ENCODE measurements around the gene TEX12.
"Not testable (repeated sequence)": the region's sequence is repeated elsewhere in the genome, so short reads cannot be mapped to it uniquely, and the experiment has no call there.

Gene TEX12, protein sequence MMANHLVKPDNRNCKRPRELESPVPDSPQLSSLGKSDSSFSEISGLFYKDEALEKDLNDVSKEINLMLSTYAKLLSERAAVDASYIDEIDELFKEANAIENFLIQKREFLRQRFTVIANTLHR

DNA sequence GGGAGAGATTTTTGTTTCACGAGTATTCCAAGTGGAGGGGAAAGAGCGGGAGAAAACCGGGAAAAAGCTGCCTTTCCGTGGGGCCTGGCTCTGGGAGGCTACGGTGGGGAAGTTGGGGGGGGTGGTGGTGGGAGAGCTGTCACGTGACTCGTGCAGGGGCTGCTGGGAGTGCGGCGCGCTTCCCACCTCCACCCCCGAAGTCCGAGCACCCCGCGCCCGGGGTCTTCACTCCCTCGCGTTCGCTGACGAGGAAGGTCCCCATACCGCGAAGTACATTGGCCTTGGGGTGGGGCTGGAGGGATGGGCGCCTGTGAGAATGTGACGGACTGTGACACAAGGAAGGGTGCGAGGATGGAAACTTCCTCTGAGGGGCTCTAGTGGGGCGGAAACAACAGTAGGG is at the start of gene TEX12:
TEX12 (plus strand) TSS at position 228 of the 400 bp plus-strand sequence. CDS start 1,897 bp downstream, outside the sequence.
- DNase-seq (ENCODE audit: low read depth in 1 of 2, low spot score in 1 of 2), result no peak

DNA sequence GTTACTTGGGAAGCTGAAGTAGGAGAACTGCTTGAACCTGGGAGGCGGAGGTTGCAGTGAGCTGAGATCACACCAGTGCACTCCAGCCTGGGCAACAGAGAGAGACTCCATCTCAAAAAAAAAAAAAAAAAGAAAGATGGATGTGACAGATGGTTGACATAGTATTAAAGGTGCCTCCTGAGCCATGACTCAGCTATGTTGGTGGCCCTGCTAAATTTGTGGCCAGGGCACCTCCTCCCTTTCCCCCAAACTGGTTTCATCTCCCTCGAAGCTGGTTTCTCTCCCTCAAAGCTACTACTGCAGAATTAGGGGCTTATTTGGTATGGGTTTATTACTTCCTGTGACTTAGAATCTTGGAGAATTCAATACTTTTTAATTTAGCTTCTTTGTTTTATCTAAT is 49.0 kb upstream of the TEX12 start:
- no peak for DNase-seq (ENCODE audit: low read depth in 1 of 2, low spot score in 1 of 2)

DNA sequence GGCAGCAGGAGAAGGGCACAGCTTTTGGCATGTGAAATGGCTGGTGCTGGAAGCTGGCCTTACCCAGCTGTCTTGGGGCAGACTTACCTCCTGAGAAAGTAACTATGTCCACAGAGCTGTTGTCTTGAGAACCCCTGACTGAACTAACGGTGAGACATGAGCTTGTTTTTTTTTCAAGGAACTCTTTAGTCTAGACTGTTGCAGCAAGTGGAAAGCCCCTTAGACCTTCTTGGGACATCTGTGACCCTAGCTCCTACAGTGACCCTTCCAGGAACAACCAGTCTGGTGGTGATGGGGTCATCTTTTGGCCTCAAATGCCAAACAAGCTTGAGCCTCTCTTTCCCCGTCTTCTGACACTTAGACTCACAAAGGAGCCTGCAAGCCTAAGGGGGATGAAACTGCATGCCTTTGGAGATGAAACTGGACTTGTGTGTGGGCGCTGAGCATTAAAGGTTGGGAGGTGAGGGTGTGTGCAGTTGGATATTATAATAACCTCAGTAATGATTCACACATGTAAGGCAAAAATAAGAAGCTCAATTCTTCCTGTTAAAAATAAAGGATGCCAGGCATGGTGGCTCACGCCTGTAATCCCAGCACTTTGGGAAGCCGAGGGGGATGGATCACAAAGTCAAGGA is 45.1 kb upstream of the TEX12 start:
- no peak for DNase-seq (ENCODE audit: low read depth in 1 of 2, low spot score in 1 of 2)

DNA sequence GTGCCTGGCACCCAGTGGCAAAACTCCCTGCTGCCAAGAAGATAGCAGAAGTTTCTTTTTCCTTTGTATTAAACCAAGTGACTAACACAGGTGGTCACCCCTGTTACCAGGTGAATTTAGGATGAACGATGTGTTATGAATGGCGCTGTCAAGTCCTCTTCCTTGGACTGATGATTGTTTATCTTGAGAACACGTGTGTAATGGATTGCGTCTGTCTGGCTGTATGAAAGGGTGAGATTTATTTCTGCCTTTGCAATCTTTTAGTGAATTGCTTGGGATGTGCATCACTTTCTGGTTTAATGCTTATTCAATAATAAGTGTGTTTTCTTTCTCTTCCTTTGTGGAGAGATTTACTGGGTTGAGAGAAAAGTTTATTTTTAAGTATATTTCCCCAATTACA is 44.0 kb upstream of the TEX12 start:
- DNase-seq (ENCODE audit: low read depth in 1 of 2, low spot score in 1 of 2), result no peak

DNA sequence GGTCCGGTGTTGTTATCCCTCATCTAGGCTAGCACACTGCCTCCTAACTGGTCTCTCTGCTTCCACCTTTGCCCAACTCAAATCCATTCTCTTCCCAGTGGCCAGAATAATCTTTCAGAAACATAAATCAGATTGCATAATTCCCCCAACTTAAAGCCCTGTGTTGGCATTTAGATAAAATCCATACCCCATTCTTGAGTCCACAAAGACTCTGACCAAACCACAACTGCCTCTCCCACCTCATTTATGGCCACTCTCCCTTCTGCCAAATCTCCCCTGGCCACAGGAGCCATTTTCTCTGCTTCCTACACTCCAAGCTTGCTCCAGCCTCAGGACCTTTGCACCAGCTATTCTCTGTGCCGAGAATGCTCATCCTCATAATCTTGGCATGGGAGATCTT is 40.1 kb upstream of the TEX12 start:
- DNase-seq (ENCODE audit: low read depth in 1 of 2, low spot score in 1 of 2), result no peak

DNA sequence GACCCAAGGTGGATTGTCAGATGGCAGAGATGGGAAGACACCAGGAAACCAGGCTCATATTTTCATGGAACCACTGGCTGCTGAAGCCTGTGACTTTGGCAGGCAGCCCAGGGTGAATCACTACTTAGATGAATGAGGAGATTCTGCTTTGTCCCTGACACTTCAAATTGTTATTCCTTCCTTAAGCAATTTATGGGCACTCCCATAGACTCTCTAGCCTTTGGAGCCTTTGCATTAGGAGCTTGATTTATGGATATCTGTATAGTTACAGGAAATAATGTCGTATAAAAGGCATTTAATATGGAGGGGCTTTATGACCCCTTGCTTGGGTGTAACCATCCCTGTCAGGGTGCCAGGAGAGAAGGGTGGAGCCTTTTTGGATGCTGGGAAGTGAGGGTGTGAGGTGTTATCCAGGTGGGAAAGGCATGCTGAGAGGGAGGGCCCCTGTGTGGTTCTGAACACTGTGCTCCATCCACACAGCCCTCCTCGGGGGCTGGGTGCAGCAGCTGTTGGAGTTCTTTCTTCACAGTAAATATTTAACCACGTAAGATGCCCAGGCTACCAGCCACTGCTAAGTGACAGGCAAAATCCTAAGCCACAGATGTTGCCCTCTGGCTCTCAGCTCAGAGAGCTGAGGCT is 38.6 kb upstream of the TEX12 start:
- DNase-seq (ENCODE audit: low read depth in 1 of 2, low spot score in 1 of 2), result no peak

DNA sequence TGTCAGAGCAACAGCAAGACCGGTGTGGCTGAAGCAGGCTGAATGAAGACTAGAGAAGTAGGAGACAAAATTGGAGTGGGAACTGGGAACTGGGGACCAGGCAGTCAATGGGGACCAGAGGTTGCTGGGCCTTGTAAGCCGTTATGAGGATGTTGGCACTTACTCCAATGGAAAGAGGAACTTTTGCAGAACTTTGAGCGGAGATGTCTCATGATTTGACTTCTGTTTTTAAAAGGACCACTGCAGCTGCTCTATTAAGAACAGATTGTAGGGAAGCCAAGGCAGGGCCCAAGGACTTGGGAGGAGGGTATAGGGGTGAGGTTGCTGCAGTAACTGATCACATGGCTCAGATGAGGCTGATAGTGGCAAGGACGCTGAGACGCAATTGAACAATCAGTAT is 37.5 kb upstream of the TEX12 start:
- DNase-seq (ENCODE audit: low read depth in 1 of 2, low spot score in 1 of 2), result no peak

DNA sequence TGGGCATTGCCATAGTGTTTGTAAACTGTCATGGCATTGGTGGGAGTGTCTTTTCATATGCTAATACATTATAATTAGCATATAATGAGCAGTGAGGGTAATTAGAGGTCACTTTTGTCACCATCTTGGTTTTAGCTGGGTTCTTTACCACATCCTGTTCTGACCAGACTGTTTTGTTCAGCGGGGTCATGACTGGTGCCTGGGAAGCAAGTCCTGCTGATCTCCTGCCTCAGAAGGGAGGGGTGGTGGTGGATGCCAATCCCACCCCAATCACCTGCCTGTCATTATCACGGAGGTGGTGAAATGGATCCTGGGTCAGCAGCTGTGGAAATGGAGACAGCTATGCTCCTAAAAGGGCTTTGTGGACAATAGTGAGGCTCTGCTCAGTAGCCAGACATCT is 34.4 kb upstream of the TEX12 start:
- no peak for DNase-seq (ENCODE audit: low read depth in 1 of 2, low spot score in 1 of 2)

DNA sequence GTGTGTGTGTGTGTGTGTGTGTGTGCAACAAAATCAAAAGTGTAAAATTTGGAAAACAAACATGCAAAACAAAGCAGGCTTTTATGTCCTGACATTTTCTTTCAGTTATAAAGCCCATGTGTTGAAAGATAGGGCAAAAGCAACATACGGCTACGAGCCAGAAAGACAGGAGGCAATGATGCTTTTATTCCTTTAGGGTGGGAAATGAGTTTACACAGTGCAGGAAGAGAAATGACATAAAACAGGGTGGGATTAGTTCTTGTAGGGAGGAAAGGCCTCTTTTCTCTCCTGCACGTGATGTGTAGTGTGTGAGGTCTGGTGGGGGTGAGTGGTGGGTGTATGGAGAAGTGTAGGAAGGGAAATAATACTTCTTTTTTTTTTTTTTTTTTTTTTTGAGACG is 32.7 kb upstream of the TEX12 start:
- DNase-seq (ENCODE audit: low read depth in 1 of 2, low spot score in 1 of 2), result no peak

DNA sequence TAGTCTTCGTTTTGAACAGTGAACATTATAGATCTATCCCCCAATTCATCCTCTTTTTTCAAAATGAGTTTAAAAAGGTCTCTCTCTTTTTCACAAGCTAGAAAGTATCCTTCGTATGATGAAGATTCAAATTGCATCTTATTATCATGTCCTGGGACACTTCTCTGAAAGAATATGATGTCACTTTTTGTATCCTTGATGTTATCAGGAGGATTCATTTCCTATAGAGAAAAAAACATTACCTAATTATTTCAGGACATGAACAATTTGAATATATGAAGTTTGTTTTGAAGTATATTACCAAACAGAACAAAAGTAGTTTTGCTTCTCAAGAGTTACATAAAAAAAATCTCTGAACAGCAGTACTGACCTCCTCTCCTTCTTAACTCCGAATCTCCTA is 23.6 kb upstream of the TEX12 start:
- DNase-seq (ENCODE audit: low read depth in 1 of 2, low spot score in 1 of 2), result no peak

DNA sequence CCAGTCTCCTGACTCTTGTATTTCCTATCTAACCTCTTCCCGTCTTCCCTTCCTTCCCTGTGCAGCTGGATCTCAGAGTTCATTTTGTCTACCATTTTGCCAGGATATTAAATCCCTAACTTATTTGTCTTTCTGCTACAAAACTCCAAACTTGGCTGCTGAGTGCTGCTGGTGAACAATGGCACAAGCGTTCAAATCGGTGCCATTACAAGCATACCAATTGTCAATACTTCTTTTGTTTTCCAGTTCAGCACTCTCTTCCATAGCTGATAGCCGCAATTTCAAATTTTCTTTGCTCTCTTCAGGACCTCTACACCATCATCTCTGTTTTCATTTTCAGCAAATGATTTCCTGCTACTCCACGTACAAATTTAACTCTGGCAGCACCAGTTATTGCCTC is 16.7 kb upstream of the TEX12 start:
- DNase-seq (ENCODE audit: low read depth in 1 of 2, low spot score in 1 of 2), result no peak

DNA sequence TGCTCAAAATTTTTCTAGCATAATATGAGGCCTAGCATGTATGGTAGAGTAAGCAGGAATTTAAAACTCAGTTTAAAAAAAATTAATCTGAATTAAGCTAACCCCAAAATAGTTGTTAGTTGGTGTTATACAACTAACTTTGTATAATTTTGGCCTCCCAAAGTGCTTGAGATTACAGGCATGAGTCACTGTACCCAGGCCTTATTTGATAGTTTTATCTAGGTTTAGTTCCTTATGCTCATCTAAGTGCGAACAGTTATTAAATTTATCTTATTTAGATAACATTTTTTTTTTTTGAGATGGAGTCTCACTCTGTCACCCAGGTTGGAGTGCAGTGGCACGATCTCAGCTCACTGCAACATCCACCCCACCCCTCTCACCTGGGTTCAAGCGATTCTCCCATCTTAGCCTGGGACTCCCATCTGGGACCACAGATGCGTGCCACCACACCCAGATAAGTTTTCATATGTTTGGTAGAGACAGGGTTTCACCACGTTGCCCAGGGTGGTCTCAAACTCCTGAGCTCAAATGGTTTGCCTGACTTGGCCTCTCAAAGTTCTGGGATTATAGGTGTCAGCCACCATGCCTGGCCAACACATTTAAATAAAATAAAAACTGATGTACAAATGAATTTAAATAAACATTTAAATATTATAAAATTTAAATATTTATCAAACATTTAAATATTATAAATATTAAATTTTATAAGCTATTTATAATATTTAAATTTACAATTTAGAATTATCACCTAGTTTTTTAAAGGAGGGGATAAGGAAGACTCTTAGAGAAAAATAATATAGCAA is 10.8 kb upstream of the TEX12 start:
- no peak for DNase-seq (ENCODE audit: low read depth in 1 of 2, low spot score in 1 of 2)

DNA sequence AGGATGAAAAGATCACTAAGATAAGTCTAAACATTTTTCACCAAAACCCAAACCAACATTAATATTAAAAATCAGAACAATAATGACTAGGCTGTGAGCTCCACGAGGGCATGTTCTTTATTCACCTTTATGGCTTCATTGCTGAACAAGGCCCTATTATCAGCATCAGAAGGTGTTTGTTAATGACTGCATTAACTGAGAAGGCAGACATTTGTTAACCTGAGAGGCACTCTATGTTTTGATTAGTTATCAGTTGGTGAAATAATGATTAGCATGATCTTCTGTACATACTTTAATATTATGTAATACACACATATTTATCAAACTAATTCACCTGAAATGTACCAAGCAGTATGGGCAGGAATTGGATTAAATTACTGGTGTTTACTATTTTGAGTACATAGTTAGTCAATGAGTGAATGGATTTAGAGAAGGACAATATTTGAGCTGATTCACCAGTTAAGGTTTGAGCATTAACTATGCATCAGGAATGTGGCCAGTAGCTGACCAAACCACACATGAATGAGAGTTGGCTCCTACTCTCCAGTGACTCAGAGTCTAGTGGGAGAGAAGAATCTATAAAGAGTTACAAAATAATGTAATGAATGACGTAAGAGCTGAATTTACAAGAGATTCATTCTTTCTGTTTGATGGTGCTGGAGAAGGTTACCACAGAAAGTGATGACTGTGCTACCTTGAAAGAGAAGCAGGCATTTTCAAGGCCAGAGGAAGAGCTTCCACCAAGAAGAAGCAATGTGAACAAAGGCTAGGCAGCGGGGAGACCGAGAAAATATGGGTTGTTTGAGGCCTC is 10.0 kb upstream of the TEX12 start:
- no peak for DNase-seq (ENCODE audit: low read depth in 1 of 2, low spot score in 1 of 2)

DNA sequence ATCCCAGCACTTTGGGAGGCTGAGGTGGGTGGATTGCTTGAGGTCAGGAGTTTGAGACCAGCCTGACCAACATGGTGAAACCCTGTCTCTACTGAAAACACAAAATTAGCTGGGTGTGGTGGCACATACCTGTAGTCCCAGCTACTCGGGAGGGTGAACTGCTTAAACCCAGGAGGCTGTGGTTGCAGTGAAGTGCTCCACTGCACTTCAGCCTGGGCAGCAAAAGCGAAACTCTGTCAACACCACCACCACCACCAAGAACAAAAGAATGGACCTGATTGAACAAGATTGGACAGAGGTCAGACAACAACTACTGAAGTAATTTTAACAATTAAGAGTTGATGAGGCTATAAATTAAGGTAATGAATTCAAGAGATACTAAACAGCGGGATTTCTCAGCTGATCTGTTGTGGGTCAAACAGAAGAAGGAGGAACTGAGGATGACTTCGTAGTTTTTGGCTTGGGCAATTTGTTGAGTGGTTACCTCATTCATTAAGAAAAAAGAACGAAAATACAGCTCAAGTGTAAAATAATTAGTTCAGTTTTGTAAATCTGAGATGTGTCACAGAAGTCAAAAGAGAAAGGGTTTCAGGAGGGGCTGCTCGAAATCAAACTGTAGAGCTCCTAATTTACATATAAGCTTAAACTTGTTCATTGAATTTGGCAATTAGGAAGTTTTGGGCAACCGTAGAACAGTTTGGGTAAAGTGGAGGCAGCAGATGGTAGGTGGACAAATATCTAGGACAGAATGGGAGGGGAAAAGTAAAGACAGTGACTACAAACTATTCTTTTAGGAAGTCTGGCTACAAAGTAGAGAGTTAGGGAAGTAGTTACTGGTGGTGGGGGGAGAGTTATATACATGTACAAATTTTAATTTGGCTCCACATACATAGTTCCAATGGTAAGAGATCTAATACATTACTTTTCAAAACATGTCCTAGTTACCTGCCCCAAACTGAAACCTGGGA is 7.8 kb upstream of the TEX12 start:
- no peak for DNase-seq (ENCODE audit: low read depth in 1 of 2, low spot score in 1 of 2)

DNA sequence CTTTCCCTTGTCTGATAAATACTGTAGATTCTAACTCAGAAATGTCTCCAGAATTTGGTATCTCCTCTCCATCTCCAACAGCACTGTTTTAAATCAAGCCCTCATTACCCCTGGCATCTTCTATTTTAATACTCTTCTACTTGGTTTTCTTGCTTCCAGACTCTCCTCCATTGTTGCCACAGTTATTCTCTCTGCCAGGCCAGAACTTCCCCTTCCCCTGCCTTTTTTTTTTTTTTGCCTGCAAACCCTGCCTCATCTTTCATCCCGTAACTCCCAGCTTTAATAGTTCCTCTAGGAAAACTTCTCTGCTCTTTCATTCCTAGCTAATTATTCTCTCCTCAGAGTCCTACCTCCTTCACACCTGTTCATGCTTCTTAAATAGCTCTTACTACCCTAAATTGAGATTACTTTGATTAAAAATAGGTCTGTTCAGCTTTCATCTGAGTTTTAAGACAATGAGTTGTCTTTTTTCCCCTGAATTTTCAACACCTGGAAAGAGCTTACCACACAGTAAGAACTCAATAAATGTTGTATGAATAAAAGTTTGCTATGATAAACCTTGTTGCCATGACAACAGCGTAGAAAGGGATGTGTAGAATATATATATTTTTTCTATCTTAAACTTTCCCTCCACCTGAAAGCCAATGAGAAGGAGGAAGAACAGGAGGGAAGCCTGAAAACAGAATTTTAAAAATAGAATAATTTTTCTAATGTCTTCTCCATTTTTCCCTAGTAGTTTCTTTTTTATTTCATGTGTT is 6.9 kb upstream of the TEX12 start:
- DNase-seq (ENCODE audit: low read depth in 1 of 2, low spot score in 1 of 2), result no peak

DNA sequence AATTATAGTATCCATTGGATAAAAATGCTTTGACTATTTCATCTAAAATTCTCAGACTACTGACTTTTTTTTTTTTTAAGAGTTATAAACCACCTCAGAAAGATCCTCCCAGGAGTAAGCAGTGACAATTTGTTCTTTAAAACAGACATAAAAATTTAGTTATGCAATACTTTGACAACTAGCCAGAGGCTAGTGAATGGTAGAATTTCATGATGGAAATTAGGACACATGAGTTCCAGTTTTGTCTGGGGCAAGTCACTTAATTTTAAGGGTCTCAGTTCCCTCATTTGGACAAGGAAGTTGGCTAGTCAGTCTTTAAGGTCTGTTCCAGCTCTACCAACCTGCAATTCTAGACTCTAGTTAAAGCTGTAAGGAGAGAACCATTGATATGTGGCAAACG is 6.2 kb upstream of the TEX12 start:
- no peak for DNase-seq (ENCODE audit: low read depth in 1 of 2, low spot score in 1 of 2)

DNA sequence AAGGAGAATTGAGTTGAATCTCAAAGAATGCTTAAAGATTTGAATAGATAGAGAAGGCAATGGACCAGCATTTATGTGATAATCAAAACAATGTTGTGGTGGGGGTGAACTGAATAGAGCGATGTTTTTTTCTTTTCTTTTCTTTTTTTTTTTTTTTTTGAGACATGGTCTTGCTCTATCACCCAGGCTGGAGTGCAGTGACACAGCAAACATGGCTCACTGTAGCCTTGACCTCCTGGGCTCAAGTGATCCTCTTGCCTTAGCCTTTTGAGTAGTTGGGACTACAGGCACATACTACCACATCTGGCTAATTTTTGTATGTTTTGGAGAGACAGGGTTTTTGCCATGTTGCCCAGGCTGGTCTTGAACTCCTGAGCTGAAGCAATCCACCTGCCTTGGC is 5.0 kb upstream of the TEX12 start:
- not testable (repeated sequence) for DNase-seq (ENCODE audit: low read depth in 1 of 2, low spot score in 1 of 2)

DNA sequence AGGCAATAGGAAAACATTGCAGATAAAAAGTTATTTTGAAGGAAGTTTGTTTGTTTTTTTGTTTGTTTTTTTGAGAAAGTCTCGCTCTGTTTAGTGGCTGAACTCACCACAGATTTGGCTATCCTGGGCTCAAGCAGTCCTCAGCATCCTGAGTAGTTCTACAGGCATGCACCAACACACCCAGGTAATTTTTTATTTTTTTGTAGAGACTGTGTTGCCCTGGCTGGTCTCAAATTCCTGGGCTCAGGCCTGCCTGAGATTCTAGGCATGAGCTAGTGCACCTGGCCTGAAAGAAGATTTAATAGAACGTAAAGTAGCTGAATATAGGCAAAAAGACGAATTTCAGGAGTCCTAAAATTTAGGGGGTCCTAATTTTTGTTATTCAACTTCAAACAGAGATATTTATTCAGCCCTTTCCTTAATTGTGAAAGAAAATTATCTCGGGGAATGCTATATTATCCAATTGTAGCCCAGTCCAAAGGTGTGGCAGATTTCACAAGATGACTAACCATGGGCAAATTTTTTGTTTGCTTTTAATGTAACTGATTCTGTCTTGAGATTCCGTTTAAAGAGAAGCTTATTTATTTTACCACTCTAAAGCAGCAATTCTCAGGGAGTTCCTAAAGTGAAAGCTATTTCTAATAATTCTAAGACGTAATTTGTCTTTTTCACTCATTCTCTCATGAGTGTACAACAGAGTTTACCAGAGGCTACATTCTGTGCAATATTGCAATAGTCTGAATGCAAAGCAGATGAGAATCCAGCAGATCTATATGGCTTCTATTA is 4.2 kb upstream of the TEX12 start:
- DNase-seq (ENCODE audit: low read depth in 1 of 2, low spot score in 1 of 2), result no peak
